ENCODE results near the gene SRP14.

- TF ChIP-seq REST (IDR thresholded peaks at IDR 0.05; ENCODE audit: low read depth) = no peak
- TF ChIP-seq CTCF (IDR thresholded peaks at IDR 0.05 in 2 of 3, conservative IDR thresholded peaks at IDR 0.05 in 1 of 3; ENCODE audit: borderline replicate concordance in 1 of 3, insufficient read depth in 1 of 3, low read depth in 2 of 3, low read length in 2 of 3) = no peak
- no peak for TF ChIP-seq MAX (IDR thresholded peaks at IDR 0.05)
- TF ChIP-seq ATF3 (IDR thresholded peaks at IDR 0.05) = no peak
- TF ChIP-seq POLR2AphosphoS5 (IDR thresholded peaks at IDR 0.05; ENCODE audit: low read depth, low read length) = no peak
- TF ChIP-seq EZH2 (IDR thresholded peaks at IDR 0.05) = no peak
- no peak for TF ChIP-seq POLR2A (IDR thresholded peaks at IDR 0.05; ENCODE audit: borderline replicate concordance, extremely low read depth, insufficient read depth, insufficient read length)
Measured at GRCh38 chr15:40084650-40085049, 45.7 kb upstream of the SRP14 start.
